Stimulated activated CD8-positive, alpha-beta memory T cell treated with anti-CD3 and anti-CD28 coated beads, Interleukin-4, amount 100 ng/mL, for 24 hours (primary cell): ENCODE measurements around the gene NAALADL2.
"Not testable (repeated sequence)": the region's sequence is repeated elsewhere in the genome, so short reads cannot be mapped to it uniquely, and the experiment has no call there.

Experiments
- DNase-seq: peaks from one replicate; pipeline ENCODE4 v3.0.0-alpha.2; 2020; ENCODE audit warnings: low read depth

NAALADL2 gene

DNA sequence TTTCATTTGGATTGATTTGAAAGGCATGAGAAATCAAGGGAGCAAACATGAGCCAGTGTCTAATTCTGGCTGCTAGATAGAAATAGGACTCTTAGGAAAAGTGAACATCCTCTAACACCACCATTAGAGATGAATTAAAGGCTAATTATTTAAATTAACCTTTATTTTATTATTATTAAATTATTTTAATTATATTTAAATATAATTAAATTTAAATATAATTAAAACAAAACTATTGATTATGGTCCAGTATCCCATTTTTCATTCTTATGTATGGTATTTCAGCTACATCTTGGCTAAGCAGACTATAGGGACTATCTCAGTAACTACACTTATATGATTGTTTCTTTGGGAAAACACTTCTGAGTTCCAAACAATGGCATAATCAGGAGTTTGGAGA is 904.8 kb downstream of the NAALADL2 start:
- no peak for DNase-seq

DNA sequence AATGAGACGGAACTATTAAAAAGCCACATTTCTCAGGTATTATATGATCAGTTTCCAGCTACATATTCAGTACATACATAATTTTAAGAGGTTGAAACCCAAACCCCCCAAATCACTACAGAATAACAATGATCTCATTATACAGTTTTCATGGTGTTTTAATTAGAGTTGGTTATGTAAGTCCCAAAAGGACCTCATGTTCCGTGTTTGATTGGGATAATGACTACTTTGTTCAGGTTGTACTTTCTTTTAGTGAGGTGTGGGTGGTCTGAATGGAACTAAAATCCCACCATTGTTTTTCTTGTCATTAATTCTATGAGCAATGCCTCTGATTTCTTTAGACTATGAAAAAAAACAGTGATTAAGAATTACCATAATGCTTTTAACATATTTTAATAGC is 905.6 kb downstream of the NAALADL2 start:
- DNase-seq = no peak

DNA sequence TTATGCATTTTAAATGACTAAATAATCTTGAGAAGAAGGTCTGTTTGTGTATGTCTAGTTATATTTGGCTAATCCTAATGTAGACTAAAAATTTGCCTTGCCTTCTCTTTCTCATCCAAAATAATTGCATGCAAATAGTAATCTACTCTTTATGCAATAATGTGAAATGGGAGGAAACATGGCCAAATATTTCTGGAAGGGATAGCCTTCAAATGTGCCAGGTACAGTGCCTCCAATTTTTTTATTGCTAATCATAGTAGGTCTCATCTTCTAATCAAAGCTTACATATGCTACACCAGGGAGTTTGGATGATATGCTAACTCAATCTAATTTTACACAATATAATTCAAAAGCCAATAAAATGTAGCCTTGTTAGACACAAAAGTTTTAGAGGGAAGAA is 911.3 kb downstream of the NAALADL2 start:
- DNase-seq = no peak

DNA sequence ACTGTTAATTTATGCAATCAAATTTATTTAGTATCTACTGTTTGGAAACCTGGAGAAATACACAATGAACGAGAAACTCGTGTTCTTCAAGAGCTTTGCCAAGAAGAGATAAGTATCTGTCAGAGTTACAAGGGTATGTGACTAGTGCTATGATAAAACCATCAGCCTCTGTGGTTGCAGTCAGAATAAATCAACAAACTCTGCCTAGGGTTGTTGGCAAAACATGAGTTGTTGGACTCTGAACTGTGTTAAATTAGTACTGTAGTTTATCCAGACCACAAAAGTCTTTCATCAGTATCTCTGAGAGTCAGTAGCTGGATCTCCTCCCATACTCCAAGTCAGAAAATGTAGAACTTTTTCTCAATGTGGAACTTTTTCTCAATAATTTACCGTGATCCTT is 918.4 kb downstream of the NAALADL2 start:
- DNase-seq = no peak

DNA sequence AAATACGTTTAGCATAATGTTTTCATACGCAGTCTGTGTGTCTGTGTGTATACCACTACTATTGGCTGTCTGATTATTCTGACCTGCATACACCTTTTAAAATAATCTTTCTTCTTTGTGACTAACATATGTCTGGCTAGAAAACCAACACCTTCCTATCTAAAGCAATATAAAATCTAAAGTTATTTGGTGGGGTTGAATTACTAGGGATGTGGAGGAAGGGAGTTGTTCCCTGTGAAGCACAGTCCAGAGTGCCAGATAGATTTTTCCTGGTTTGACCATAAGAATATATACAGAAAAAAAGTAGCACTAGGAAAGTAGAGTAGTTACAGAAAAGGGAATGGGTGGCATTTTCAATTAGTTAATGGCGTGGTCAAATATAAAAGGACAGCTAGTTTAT is 918.8 kb downstream of the NAALADL2 start:
- no peak for DNase-seq

DNA sequence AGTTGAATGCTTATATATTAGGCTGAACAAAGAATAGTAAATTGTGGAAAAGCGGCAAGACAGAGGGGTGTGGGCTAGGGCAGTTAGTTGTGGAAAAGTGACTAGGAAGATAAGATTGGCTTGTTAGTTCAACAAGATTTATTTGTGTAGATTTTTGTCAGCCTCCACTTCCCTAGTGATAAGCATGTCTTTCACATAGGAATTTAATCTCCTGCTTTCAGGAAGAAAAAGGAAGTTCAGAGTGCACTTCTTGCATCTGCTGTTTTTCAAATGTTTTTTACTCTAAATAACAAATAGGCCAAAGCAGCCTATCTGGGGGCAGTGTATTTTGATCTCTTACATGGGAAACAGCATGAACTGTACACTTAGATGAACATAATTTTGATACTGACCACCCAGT is 919.9 kb downstream of the NAALADL2 start:
- DNase-seq = no peak

DNA sequence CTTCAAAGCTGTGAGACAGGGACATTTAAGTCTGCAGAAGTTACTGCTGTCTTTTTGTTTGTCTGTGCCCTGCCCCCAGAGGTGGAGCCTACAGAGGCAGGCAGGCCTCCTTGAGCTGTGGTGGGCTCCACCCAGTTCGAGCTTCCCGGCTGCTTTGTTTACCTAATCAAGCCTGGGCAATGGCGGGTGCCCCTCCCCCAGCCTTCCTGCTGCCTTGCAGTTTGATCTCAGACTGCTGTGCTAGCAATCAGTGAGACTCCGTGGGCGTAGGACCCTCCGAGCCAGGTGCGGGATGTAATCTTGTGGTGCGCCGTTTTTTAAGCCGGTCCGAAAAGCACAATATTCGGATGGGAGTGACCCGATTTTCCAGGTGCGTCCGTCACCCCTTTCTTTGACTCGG is 928.0 kb downstream of the NAALADL2 start:
- not testable (repeated sequence) for DNase-seq

DNA sequence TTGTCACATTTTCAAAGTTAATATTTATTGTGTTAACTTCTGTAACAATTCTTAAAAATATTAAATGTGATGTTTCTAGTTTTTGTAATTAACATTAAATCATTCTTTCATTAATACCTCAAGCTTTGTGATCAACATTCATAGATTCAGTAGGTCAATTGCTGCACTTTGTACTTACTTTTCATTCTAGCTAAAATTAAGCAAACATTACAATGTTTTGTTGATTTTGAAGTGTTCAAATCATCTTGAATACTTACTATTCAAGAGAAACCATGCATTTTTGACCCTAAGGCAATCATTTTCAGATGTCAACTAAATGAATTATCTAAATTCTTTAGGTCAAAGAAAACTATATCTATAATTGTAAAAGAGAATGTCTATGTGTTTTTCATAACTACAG is 933.1 kb downstream of the NAALADL2 start:
- no peak for DNase-seq

DNA sequence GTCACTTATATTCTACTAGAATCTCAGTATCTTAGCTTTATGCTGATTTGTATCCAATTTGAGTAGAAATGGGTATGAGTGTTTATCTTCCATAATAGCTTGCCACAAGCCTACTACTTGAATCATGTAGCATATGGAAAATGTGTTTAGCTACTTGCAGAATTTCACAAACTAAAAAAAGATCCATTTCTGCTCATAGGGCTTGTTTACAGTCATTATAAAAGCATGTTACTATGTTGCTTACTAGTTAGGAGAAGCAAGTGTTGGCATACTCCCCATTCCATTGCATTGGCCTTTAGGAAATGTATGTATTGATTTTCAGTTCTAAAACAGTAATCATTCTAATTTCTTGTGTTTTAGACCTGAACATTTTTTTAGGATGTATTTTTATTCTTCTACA is 939.2 kb downstream of the NAALADL2 start:
- no peak for DNase-seq

DNA sequence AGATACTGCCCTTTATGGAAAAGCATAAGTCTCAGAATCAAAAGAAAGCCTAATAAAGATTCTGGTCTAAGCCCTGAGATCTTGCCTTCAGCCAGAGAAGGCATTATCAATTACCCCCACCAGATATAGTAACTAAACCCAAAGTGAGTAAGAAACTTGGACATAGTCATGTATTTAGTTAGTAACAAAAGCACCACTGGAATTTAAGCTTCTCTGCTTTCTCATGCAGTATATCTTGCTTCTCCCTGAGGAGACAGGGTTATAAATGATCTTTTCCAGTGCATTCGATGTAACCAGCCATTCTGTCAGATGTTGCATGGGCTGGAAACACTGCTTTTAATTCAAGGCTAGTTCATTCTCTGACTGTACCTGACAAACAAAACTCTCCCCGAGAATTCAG is 946.7 kb downstream of the NAALADL2 start:
- DNase-seq = no peak

DNA sequence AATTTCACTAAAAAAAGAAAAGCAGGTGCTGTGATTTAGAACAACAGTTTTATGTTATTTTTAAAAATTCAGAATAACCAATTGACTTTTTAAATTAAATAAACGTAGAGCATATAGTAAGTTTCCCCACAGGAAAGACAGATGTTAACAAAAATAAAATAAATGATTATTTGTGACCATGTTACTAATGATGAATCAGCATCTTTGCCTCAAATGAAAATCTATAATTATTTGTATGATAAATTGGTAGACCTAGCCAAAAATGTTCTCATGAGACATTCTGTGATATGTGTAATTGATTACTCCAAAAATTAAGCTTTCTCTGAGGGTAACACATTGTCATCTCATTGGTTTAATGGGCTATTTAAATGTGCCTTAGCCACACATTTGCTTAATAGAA is 948.0 kb downstream of the NAALADL2 start:
- DNase-seq = no peak

DNA sequence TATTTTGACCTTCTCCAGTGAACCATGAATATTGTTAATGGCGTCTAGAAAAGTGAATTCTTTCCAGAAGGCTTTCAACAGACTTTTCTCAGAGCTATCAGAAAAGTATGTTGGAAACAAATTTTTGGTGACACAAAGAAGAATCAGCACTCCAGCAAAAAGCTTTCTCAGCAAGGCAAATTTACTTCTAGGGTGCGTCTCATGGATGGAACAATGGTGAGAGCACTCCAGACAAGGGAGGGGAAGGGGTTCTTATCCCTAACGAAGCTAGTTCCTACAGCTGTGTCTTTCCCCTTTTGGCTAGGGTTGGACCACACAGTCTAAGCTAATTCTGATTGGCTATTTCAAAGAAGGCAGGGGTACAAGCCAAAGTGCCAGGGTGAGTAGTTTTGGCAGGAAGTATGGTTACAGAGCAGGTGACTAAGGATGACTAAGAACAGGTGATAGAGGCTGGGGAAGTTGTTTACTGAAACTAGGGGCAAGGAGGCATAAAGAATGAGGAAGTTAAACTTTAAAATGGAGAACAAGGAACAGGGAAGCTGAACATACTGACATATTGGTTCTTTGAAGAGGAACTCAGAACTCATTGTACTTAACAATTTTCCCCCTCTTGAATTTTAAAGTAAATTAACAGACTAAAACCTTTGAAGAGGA is 959.8 kb downstream of the NAALADL2 start:
- no peak for DNase-seq

DNA sequence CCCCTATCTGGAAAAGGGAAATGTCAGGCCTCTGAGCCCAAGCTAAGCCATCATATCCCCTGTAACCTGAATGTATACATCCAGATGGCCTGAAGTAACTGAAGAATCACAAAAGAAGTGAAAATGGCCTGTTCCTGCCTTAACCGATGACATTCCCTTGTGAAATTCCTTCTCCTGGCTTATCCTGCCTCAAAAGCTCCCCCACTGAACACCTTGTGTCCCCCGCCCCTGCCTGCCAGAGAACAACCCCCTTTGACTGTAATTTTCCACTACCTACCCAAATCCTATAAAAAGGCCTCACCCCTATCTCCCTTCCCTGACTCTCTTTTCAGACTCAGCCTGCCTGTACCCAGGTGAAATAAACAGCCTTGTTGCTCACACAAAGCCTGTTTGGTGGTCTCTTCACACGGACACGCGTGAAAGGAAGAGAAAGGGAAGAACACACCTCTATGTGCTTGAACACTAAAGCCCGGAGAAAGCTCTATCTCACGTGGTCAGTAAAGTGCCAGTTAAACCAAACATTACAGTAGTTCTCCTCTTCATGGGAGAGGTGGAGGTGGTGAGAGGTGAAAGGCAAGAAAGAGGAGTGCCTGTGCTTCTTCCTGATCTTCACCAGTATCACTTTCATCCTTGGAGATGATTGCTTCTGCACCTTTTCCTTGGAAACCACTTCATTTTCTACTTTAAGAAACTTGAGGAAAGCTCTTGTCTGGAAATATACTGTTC is 963.8 kb downstream of the NAALADL2 start:
- DNase-seq = not testable (repeated sequence)

DNA sequence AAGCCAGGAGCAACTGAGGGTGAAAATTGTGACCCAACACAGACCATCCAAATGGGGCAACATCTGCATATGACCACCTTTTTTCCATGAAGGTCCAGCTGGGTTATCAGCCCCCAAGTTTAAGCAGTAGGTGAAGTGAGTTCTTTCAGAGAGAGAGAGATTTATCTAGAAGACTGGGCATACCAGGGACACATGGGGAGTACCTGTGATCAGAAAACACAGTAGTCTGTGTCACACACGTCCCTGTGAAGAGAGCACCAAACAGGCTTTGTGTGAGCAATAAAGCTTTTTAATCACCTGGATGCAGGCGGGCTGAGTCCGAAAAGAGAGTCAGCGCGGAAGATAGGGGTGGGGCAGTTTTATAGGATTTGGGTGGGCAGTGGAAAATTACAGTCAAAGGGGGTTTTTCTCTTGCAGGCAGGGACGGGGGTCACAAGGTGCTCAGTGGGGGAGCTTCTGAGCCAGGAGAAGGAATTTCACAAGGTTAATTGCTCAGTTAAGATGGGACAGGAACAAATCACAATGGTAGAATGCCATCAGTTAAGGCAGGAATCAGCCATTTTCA is 966.0 kb downstream of the NAALADL2 start:
- not testable (repeated sequence) for DNase-seq

DNA sequence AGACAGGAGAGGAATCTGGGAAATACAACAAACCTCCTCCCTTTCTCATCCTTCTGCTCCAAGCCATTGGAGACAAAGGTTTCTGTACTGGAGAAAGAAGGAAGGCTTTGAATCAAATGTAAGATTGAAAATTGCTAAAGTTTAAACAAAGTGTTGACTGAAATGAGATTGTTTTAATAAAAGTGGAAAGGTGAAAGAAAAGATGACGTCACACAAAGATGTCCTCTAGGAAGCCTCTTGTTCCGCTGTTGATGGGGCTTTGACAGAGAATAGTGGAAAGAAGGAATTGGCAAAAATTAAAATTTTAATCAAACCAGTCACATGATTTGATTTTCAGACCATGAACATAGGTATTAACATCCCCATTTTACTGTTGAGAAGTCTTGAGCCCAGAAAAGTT is 967.6 kb downstream of the NAALADL2 start:
- DNase-seq = no peak

DNA sequence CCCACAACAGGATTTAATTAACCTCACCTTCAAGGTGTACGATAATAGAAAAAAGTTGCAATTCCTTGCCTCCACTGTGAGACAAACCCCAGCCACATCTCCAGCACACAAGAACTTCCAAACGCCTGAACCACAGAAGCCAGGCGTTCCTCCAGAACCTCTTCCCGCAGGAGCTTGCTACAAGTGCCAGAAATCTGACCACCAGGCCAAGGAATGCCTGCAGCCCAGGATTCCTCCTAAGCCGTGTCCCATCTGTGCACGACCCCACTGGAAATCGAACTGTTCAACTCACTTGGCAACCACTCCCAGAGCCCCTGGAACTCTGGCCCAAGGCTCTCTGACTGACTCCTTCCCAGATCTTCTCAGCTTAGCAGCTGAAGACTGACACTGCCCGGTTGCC is 970.7 kb downstream of the NAALADL2 start:
- DNase-seq = not testable (repeated sequence)

DNA sequence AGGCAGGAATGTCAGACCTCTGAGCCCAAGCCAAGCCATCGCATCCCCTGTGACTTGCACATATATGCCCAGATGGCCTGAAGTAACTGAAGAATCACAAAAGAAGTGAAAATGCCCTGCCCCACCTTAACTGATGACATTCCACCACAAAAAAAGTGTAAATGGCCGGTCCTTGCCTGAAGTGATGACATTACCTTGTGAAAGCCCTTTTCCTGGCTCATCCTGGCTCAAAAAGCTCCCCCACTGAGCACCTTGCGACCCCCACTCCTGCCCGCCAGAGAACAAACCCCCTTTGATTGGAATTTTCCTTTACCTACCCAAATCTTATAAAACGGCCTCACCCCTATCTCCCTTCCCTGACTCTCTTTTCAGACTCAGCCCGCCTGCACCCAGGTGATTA is 976.6 kb downstream of the NAALADL2 start:
- DNase-seq = not testable (repeated sequence)

DNA sequence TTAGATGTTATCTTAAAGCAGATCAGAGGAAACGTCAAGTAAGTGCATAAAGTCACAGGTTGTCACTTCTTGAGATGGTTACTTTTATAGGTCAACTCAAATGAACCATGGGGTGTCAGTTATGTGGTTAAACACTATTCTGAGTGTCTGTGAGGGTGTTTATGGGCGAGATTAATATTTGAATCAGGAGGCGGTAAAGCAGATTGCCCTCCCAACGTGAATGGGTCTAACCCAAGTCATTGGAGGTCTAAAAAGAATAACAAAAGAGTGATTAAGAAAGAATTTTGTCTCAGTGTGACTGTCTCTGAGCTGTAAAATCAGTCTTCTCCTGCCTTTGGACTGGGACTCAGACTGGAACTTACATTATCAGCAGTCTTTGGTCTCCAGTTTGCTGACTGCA is 977.5 kb downstream of the NAALADL2 start:
- DNase-seq = no peak

DNA sequence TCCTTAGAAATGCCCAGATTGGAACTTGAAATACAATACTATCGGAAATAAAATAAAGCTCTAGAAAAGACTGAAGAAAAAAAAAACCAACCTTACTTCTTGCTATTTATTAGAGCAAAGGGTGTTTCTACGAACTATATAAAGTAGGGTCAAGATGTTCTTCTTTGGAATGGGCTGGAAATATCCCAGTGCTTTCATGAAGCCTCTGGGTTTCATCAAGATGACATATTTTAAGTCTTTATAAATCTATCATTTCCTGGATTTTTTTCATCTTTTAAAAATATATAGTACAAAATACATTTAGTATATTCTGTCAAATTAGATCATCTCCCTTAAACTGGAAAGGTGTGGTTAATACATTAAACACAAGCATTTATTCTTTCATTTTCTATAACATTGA is 978.8 kb downstream of the NAALADL2 start:
- DNase-seq = no peak

DNA sequence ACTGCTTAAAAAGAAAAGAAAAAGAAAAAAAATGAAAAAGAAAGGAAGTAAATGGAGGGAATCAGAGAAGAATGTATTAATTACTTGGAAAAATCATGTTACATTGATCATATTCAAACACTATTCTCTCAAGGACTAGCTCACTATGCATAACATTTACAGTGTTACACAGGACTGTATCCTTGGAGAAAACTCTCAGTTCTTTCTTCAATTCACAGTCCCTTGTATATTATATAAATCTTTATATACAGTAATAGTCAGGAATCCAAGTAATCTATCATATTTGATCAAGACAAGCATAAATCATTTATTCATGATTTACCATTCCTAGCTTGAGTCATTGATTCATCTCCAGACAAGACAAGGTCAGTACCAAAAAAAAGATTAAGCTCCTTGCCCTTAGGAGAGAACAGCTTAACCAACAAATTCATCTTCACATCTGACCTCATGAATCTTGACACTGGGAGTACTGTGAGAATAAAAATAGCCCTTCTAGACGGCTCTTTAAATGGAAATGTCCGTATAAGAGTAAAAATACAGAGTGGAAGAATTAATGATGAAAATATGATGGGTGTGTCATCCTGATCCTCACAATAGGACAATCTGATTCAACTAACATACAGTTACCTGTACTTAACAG is 980.4 kb downstream of the NAALADL2 start:
- DNase-seq = no peak

DNA sequence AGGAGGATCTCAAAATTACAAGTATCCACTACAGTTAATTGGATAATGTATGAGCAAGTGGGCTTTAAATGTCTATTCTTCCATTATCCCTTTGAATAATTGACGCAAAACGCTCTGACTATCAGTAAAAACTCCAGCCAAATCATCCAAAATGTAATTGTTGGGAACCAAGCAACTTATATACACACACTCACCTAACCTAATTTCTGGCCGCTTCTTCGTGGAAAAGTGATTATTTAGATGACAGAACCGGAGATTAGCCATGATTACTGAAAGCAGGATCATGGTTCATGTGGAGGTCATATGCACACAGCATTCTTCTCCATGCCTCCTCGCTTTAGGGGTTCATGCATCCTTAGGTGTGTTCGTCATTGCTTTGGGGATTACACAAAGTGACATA is 992.4 kb downstream of the NAALADL2 start:
- DNase-seq = no peak

DNA sequence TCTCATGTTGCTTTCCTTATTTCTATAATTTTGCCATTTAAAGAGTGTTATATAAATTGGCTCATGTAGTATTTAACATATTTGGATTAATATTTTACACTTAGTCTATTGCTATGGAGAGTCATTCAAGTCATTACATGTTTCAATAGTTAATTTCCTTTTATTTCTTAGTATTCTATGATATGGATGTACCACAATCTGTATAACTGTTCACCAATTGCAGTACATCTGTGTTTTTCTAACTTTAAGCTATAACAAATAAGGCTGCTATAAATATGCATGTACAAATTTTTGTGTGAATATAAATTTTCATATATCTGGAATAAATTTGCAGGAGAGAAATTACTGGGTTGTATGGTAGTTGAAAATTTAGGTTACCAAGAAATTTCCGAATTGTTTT is 993.4 kb downstream of the NAALADL2 start:
- DNase-seq = no peak

DNA sequence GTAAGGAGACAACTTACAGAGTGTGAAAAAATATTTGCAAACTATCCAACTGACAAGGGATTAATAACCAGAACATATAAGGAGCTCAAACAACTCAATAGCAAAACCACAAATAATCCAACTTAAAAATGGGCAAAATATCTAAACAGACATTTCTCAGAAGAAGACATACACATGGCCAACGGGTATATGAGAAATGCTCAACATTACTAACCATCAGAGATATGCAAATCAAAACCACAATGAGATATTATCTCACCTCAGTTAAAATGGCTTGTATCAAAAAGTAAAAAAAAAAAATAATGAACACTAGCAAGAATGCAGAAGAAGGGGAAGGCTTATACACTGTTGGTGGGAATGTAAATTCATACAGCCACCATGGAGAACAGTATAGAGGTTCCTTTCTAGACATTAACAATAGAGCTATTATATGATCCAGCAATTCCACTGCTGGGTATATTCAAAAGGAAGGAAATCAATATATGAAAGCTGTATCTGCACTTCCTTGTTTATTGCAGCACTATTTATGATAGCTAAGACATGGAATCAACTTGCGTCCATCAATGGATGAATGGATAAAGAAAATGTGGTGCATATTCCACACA is 998.6 kb downstream of the NAALADL2 start:
- DNase-seq = no peak
